PC-3 (cell line): ENCODE results near the gene MAML2. TPM values are rescaled to one million over a fixed set of nuclear protein-coding genes. Genes with fewer than 3 reads are reported as not detected.

Experiments used
- ATAC-seq: fragments of 200-7000 bp; cut with Tn5 transposase; 2 replicates; pipeline ENCODE4 v1.9.1; 2020; ENCODE audit warnings: mild to moderate bottlenecking, moderate library complexity
- Bru-seq: library from RNA; stranded (reverse); fragments of 400-500 nt; gene quantifications from one replicate; lab custom pipeline; 2021; lab: Mats Ljungman, UMichigan
- BruChase-seq, 2 experiments: library from RNA; stranded (reverse); fragments of 400-500 nt; gene quantifications; one replicate each; lab custom pipeline; 2021; lab: Mats Ljungman, UMichigan
- BruUV-seq: library from RNA; stranded (reverse); fragments of 400-500 nt; replicated peaks from 2 replicates; lab custom pipeline; 2021; lab: Mats Ljungman, UMichigan
- CTCF ChIA-PET: fragments of 300-600 bp; sonication (Branson Sonifier 250); formaldehyde crosslinking; loops from one replicate; lab custom pipeline; 2022; ENCODE audit warnings: antibody characterized with exemption; lab: Charles Lee
- POLR2A ChIA-PET: fragments of 300-600 bp; sonication (Branson Sonifier 250); formaldehyde crosslinking; loops from one replicate; lab custom pipeline; 2022; ENCODE audit warnings: antibody characterized with exemption; ENCODE audit not compliant: unreplicated experiment; lab: Charles Lee
- DNase-seq: peaks from one replicate; pipeline ENCODE4 v3.0.0-alpha.2; 2015
- H2AFZ ChIP-seq: fragments of 300-600 bp; sonication (generic); 2 replicates; pipeline ENCODE4 v1.6.0; 2016; ENCODE audit warnings: antibody characterized with exemption, low read length
- H3F3A ChIP-seq: fragments of 300-600 bp; sonication (generic); one replicate; pipeline ENCODE4 v1.6.0; 2017; ENCODE audit warnings: antibody characterized with exemption, low read length, control low read depth, mild to moderate bottlenecking; ENCODE audit not compliant: unreplicated experiment
- H3K27ac ChIP-seq: fragments of 300-600 bp; sonication (generic); 2 replicates; pipeline ENCODE4 v1.5.1; 2016; ENCODE audit warnings: mild to moderate bottlenecking, low read length
- H3K27me3 ChIP-seq: fragments of 300-600 bp; sonication (generic); 2 replicates; pipeline ENCODE4 v1.6.1; 2016; ENCODE audit warnings: low read length, mixed read lengths
- H3K36me3 ChIP-seq: fragments of 300-600 bp; sonication (generic); 2 replicates; pipeline ENCODE4 v1.6.1; 2016; ENCODE audit warnings: low read depth, mixed run types, low read length, mixed read lengths
- H3K4me1 ChIP-seq: fragments of 300-600 bp; sonication (generic); 2 replicates; pipeline ENCODE4 v1.5.1; 2016; ENCODE audit warnings: low read length; ENCODE audit not compliant: insufficient read depth
- H3K4me2 ChIP-seq: fragments of 300-600 bp; sonication (generic); 2 replicates; pipeline ENCODE4 v1.6.0; 2016; ENCODE audit warnings: low read length
- H3K4me3 ChIP-seq: fragments of 300-600 bp; sonication (generic); 2 replicates; pipeline ENCODE4 v1.5.1; 2016; ENCODE audit warnings: mild to moderate bottlenecking, low read length, mixed read lengths
- H3K79me2 ChIP-seq: fragments of 300-600 bp; sonication (generic); 2 replicates; pipeline ENCODE4 v1.6.1; 2017; ENCODE audit warnings: low read length, mixed read lengths
- H3K9ac ChIP-seq: fragments of 300-600 bp; sonication (generic); 2 replicates; pipeline ENCODE4 v1.6.0; 2016; ENCODE audit warnings: mild to moderate bottlenecking, low read length
- H3K9me2 ChIP-seq: fragments of 300-600 bp; sonication (generic); replicated peaks from 2 replicates; pipeline ENCODE4 v1.6.1; 2016; ENCODE audit warnings: mixed run types, low read length, mixed read lengths
- H3K9me3 ChIP-seq: fragments of 300-600 bp; sonication (generic); 2 replicates; pipeline ENCODE4 v1.6.1; 2016; ENCODE audit warnings: low read length, mixed read lengths
- H4K20me1 ChIP-seq: fragments of 300-600 bp; sonication (generic); 2 replicates; pipeline ENCODE4 v1.6.1; 2016; ENCODE audit warnings: low read length, mixed read lengths
- CTCF ChIP-seq: fragments of 300-600 bp; sonication (generic); conservative IDR thresholded peaks from 2 replicates; pipeline ENCODE4 v1.5.1; 2017; ENCODE audit warnings: antibody characterized with exemption, low read depth, mild to moderate bottlenecking, low read length
- EZH2 ChIP-seq: fragments of 300-600 bp; sonication (generic); IDR thresholded peaks from one replicate; pipeline ENCODE4 v1.6.1; 2017; ENCODE audit warnings: antibody characterized with exemption, mild to moderate bottlenecking, low read length; ENCODE audit not compliant: unreplicated experiment
- EZH2phosphoT487 ChIP-seq: fragments of 300-600 bp; sonication (generic); IDR thresholded peaks from 2 replicates; pipeline ENCODE4 v1.6.1; 2018; ENCODE audit warnings: mild to moderate bottlenecking, antibody characterized with exemption, low read length, borderline replicate concordance
- intact Hi-C: fragments of 100-400 bp; cut with micrococcal nuclease; formaldehyde crosslinking; loops from 2 replicates; pipeline ENCODE4 v1.9.0; 2023
- long read RNA-seq: library from polyadenylated mRNA; unstranded; transcript quantifications from one replicate; pipeline ENCODE4 v2.0.0, GENCODE V29; 2021; ENCODE audit not compliant: unreplicated experiment
- total RNA-seq: library from RNA; depleted of rRNA; stranded (reverse); fragments of >200 nt; gene quantifications from 2 replicates; pipeline ENCODE4 v1.2.3, GENCODE V29; 2014; rRNA removed

The MAML2 gene
- total RNA-seq (10.3 and 10.9 TPM in 2 replicates), Bru-seq, nascent RNA (percentile 89 among the genes with signal in this experiment), BruChase-seq, experiment 1, labeled RNA remaining after a 6-hour chase (percentile 70 among the genes with signal in this experiment), BruChase-seq, experiment 2, labeled RNA remaining after a 2-hour chase (percentile 90 among the genes with signal in this experiment)
- long read RNA-seq, transcript MAML2-202 (4 exons, 3,154 nt) = major isoform, 6 of 21 reads
- long read RNA-seq, partial matches to known transcripts = 6 of 21 reads
- long read RNA-seq, other reads (novel, unspliced or antisense) = 9 of 21 reads

- no TSS peak for BruUV-seq
These were observed at the start of gene MAML2 for GRCh38 chr11:96342961-96343711. TSS of gene MAML2 (minus strand) at chr11:96343195. CDS start at chr11:96341895, 1,300 bp downstream.

GRCh38 chr11:96391698-96392307 is 48.8 kb upstream of the MAML2 start:
- peak overlapping the region; percentile 3; the same call in 1 of the 2 replicates for H3K9ac ChIP-seq
- H3K9me2 ChIP-seq = no peaks in the 10 kb centered on the region
- intact Hi-C loops = loop anchor here (2.0 to 5.0 kb wide), 3 partner anchors 337 to 467 kb away; partner anchors contain the start of gene MTMR2
- peaks cover 44% of the 10 kb centered on the region for H3K4me1 ChIP-seq
- CTCF ChIA-PET = no interaction called here
- H3K27ac ChIP-seq = no peak overlapping the region
- no peaks in the 10 kb centered on the region for H3K27me3 ChIP-seq
- peak overlapping the region; percentile 22; the same call in 1 of the 2 replicates for H3K4me3 ChIP-seq
- TF ChIP-seq CTCF = peak; percentile 67
- no peak for TF ChIP-seq EZH2phosphoT487
- TF ChIP-seq EZH2 = no peak
- BruUV-seq = no TSS peak
- ATAC-seq (no peak), DNase-seq (peak; percentile 62)
- H3F3A ChIP-seq = peaks cover 3% of the 10 kb centered on the region
- peaks cover 55% of the 10 kb centered on the region for H3K79me2 ChIP-seq
- no peak overlapping the region for H2AFZ ChIP-seq
- POLR2A ChIA-PET = no interaction called here
- no peaks in the 10 kb centered on the region for H3K9me3 ChIP-seq
- H4K20me1 ChIP-seq = no peaks in the 10 kb centered on the region
- H3K4me2 ChIP-seq = peak overlapping the region; percentile 92
- no peaks in the 10 kb centered on the region for H3K36me3 ChIP-seq

More at GRCh38 chr11:96342961-96343711, at the start of gene MAML2:
- Histone ChIP-seq H3K4me2 (peak within 1 kb of the TSS; percentile 90), H3K9me2 (no peaks in the 10 kb centered on the region), H2AFZ (peak within 1 kb of the TSS; percentile 88), H3K27me3 (no peaks in the 10 kb centered on the region), H3K4me1 (peaks cover 36% of the 10 kb centered on the region), H3K9ac (peak within 1 kb of the TSS; percentile 92), H3K36me3 (no peaks in the 10 kb centered on the region), H3F3A (no peaks in the 10 kb centered on the region), H3K4me3 (peak within 1 kb of the TSS; percentile 89), H4K20me1 (no peaks in the 10 kb centered on the region), H3K9me3 (no peaks in the 10 kb centered on the region), H3K27ac (peak within 1 kb of the TSS; percentile 69), H3K79me2 (peaks cover 48% of the 10 kb centered on the region)
- no peak for TF ChIP-seq EZH2phosphoT487
- no peak for TF ChIP-seq EZH2
- TF ChIP-seq CTCF = peak; percentile 79
- POLR2A ChIA-PET = interaction anchor here (0.5 to 1.1 kb wide), 18 partner anchors 21 to 513 kb away, joined by 3 to 14 read pairs (median 4); partner anchors contain the start of genes CCDC82 and JRKL
- intact Hi-C loops = loop anchor here (1.0 to 5.0 kb wide), 13 partner anchors 46 to 507 kb away; partner anchors contain the start of genes CCDC82 and MTMR2
- CTCF ChIA-PET = interaction anchor here (0.6 to 2.9 kb wide), 36 partner anchors 12 to 553 kb away, joined by 3 to 30 read pairs (median 5); partner anchors contain the start of genes CCDC82, FAM76B and JRKL
- DNase-seq = peak; percentile 98
- ATAC-seq = peak; percentile 87
